PC-3 (cell line): ENCODE measurements around the gene CCL16. TPM values are rescaled to one million over a fixed set of nuclear protein-coding genes. Genes with fewer than 3 reads are reported as not detected.

Source experiments
- ATAC-seq: fragments of 200-7000 bp; cut with Tn5 transposase; 2 replicates; pipeline ENCODE4 v1.9.1; 2020; ENCODE audit warnings: mild to moderate bottlenecking, moderate library complexity
- Bru-seq: library from RNA; stranded (reverse); fragments of 400-500 nt; gene quantifications from one replicate; lab custom pipeline; 2021; lab: Mats Ljungman, UMichigan
- BruChase-seq, 2 experiments: library from RNA; stranded (reverse); fragments of 400-500 nt; gene quantifications; one replicate each; lab custom pipeline; 2021; lab: Mats Ljungman, UMichigan
- BruUV-seq: library from RNA; stranded (reverse); fragments of 400-500 nt; replicated peaks from 2 replicates; lab custom pipeline; 2021; lab: Mats Ljungman, UMichigan
- CTCF ChIA-PET: fragments of 300-600 bp; sonication (Branson Sonifier 250); formaldehyde crosslinking; loops from one replicate; lab custom pipeline; 2022; ENCODE audit warnings: antibody characterized with exemption; lab: Charles Lee
- POLR2A ChIA-PET: fragments of 300-600 bp; sonication (Branson Sonifier 250); formaldehyde crosslinking; loops from one replicate; lab custom pipeline; 2022; ENCODE audit warnings: antibody characterized with exemption; ENCODE audit not compliant: unreplicated experiment; lab: Charles Lee
- DNase-seq: peaks from one replicate; pipeline ENCODE4 v3.0.0-alpha.2; 2015
- H2AFZ ChIP-seq: fragments of 300-600 bp; sonication (generic); 2 replicates; pipeline ENCODE4 v1.6.0; 2016; ENCODE audit warnings: antibody characterized with exemption, low read length
- H3F3A ChIP-seq: fragments of 300-600 bp; sonication (generic); one replicate; pipeline ENCODE4 v1.6.0; 2017; ENCODE audit warnings: antibody characterized with exemption, low read length, control low read depth, mild to moderate bottlenecking; ENCODE audit not compliant: unreplicated experiment
- H3K27ac ChIP-seq: fragments of 300-600 bp; sonication (generic); 2 replicates; pipeline ENCODE4 v1.5.1; 2016; ENCODE audit warnings: mild to moderate bottlenecking, low read length
- H3K27me3 ChIP-seq: fragments of 300-600 bp; sonication (generic); 2 replicates; pipeline ENCODE4 v1.6.1; 2016; ENCODE audit warnings: low read length, mixed read lengths
- H3K36me3 ChIP-seq: fragments of 300-600 bp; sonication (generic); 2 replicates; pipeline ENCODE4 v1.6.1; 2016; ENCODE audit warnings: low read depth, mixed run types, low read length, mixed read lengths
- H3K4me1 ChIP-seq: fragments of 300-600 bp; sonication (generic); 2 replicates; pipeline ENCODE4 v1.5.1; 2016; ENCODE audit warnings: low read length; ENCODE audit not compliant: insufficient read depth
- H3K4me2 ChIP-seq: fragments of 300-600 bp; sonication (generic); 2 replicates; pipeline ENCODE4 v1.6.0; 2016; ENCODE audit warnings: low read length
- H3K4me3 ChIP-seq: fragments of 300-600 bp; sonication (generic); 2 replicates; pipeline ENCODE4 v1.5.1; 2016; ENCODE audit warnings: mild to moderate bottlenecking, low read length, mixed read lengths
- H3K79me2 ChIP-seq: fragments of 300-600 bp; sonication (generic); 2 replicates; pipeline ENCODE4 v1.6.1; 2017; ENCODE audit warnings: low read length, mixed read lengths
- H3K9ac ChIP-seq: fragments of 300-600 bp; sonication (generic); 2 replicates; pipeline ENCODE4 v1.6.0; 2016; ENCODE audit warnings: mild to moderate bottlenecking, low read length
- H3K9me2 ChIP-seq: fragments of 300-600 bp; sonication (generic); replicated peaks from 2 replicates; pipeline ENCODE4 v1.6.1; 2016; ENCODE audit warnings: mixed run types, low read length, mixed read lengths
- H3K9me3 ChIP-seq: fragments of 300-600 bp; sonication (generic); 2 replicates; pipeline ENCODE4 v1.6.1; 2016; ENCODE audit warnings: low read length, mixed read lengths
- H4K20me1 ChIP-seq: fragments of 300-600 bp; sonication (generic); 2 replicates; pipeline ENCODE4 v1.6.1; 2016; ENCODE audit warnings: low read length, mixed read lengths
- EZH2 ChIP-seq: fragments of 300-600 bp; sonication (generic); IDR thresholded peaks from one replicate; pipeline ENCODE4 v1.6.1; 2017; ENCODE audit warnings: antibody characterized with exemption, mild to moderate bottlenecking, low read length; ENCODE audit not compliant: unreplicated experiment
- EZH2phosphoT487 ChIP-seq: fragments of 300-600 bp; sonication (generic); IDR thresholded peaks from 2 replicates; pipeline ENCODE4 v1.6.1; 2018; ENCODE audit warnings: mild to moderate bottlenecking, antibody characterized with exemption, low read length, borderline replicate concordance
- intact Hi-C: fragments of 100-400 bp; cut with micrococcal nuclease; formaldehyde crosslinking; loops from 2 replicates; pipeline ENCODE4 v1.9.0; 2023
- long read RNA-seq: library from polyadenylated mRNA; unstranded; transcript quantifications from one replicate; pipeline ENCODE4 v2.0.0, GENCODE V29; 2021; ENCODE audit not compliant: unreplicated experiment
- total RNA-seq: library from RNA; depleted of rRNA; stranded (reverse); fragments of >200 nt; gene quantifications from 2 replicates; pipeline ENCODE4 v1.2.3, GENCODE V29; 2014; rRNA removed
- TF ChIP-seq, protein P1 (sequence below): fragments of 300-600 bp; sonication (generic); conservative IDR thresholded peaks from 2 replicates; pipeline ENCODE4 v1.5.1; 2017; ENCODE audit warnings: antibody characterized with exemption, low read depth, mild to moderate bottlenecking, low read length

Gene CCL16, protein sequence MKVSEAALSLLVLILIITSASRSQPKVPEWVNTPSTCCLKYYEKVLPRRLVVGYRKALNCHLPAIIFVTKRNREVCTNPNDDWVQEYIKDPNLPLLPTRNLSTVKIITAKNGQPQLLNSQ
- total RNA-seq: not detected in 2 replicates
- Bru-seq, nascent RNA: not detected
- not detected for BruChase-seq, experiment 1, labeled RNA remaining after a 6-hour chase
- not detected for BruChase-seq, experiment 2, labeled RNA remaining after a 2-hour chase
- long read RNA-seq: 0 reads

DNA sequence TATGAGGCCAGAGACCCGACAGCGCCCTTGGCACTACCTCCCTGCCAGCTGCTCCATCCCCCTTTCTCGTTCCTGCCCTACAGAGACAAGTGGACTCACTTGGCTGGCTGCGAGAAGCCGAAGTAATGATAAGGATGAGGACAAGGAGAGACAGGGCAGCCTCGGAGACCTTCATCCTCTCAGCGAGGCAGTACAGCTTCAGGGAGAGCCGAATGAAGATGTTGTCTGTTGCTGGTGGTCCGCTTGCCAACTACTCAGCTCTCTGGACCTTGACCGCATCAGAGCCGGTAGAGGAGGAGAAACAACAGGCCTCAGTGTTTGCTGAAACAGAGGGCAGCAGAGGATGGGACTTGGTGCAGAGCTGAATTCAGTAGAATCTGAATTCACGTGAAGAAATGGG, at the start of gene CCL16:
TSS of gene CCL16 (minus strand) at position 252 of the 400 bp plus-strand sequence. CDS start at position 175, 77 bp downstream.
- no peak within 1 kb of the TSS for H3K4me3 ChIP-seq
- POLR2A ChIA-PET: no interaction called here
- ATAC-seq: no peak
- no peaks in the 10 kb centered on the region for H3K9me2 ChIP-seq
- H4K20me1 ChIP-seq: no peaks in the 10 kb centered on the region
- no peak for DNase-seq
- CTCF ChIA-PET: no interaction called here
- H3K4me2 ChIP-seq: no peak within 1 kb of the TSS
- TF ChIP-seq EZH2phosphoT487 (no peak), EZH2 (no peak)
- TF ChIP-seq, protein P1, sequence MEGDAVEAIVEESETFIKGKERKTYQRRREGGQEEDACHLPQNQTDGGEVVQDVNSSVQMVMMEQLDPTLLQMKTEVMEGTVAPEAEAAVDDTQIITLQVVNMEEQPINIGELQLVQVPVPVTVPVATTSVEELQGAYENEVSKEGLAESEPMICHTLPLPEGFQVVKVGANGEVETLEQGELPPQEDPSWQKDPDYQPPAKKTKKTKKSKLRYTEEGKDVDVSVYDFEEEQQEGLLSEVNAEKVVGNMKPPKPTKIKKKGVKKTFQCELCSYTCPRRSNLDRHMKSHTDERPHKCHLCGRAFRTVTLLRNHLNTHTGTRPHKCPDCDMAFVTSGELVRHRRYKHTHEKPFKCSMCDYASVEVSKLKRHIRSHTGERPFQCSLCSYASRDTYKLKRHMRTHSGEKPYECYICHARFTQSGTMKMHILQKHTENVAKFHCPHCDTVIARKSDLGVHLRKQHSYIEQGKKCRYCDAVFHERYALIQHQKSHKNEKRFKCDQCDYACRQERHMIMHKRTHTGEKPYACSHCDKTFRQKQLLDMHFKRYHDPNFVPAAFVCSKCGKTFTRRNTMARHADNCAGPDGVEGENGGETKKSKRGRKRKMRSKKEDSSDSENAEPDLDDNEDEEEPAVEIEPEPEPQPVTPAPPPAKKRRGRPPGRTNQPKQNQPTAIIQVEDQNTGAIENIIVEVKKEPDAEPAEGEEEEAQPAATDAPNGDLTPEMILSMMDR: no peak
- no peaks in the 10 kb centered on the region; the same call in none of the 2 replicates for H3K27me3 ChIP-seq
- no peak within 1 kb of the TSS for H3K9ac ChIP-seq
- no peaks in the 10 kb centered on the region for H3K79me2 ChIP-seq
- no peaks in the 10 kb centered on the region for H3K4me1 ChIP-seq
- no peak within 1 kb of the TSS for H3K27ac ChIP-seq
- no TSS peak for BruUV-seq
- H3K9me3 ChIP-seq: no peaks in the 10 kb centered on the region
- H3F3A ChIP-seq: no peaks in the 10 kb centered on the region
- intact Hi-C loops: no loop called here
- no peak within 1 kb of the TSS for H2AFZ ChIP-seq
- H3K36me3 ChIP-seq: no peaks in the 10 kb centered on the region

DNA sequence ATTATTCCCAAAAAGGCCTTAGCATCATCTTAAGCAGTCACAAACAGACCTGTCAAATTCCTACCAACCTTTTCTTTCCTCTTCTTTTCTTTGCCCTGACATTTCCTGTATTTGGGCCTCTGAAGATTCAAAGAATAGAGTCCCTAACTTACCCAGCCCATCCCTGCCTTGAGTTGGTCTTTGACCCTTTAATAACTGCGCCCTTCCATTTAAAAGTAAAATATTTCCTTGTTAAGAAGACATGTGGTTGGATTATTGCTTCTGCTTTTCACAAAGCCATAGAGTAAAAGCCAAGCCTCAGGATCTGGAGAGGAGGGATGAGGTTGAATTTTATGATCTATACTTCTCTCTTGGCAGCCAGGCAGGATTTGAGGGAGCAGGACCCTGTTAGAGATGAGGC, 49.7 kb upstream of the CCL16 start:
- no peak for ATAC-seq
- Histone ChIP-seq H2AFZ (no peak overlapping the region), H3F3A (no peaks in the 10 kb centered on the region), H3K27me3 (peaks cover 29% of the 10 kb centered on the region), H4K20me1 (no peaks in the 10 kb centered on the region), H3K9ac (no peak overlapping the region), H3K79me2 (no peaks in the 10 kb centered on the region), H3K27ac (no peak overlapping the region), H3K9me2 (no peaks in the 10 kb centered on the region), H3K9me3 (no peaks in the 10 kb centered on the region), H3K4me3 (no peak overlapping the region), H3K36me3 (no peaks in the 10 kb centered on the region), H3K4me1 (no peaks in the 10 kb centered on the region), H3K4me2 (no peak overlapping the region)
- ChIA-PET POLR2A (no interaction called here), CTCF (no interaction called here)
- DNase-seq: no peak
- TF ChIP-seq EZH2: no peak
- TF ChIP-seq, protein P1: no peak
- TF ChIP-seq EZH2phosphoT487: no peak
- no TSS peak for BruUV-seq
- intact Hi-C loops: no loop called here

DNA sequence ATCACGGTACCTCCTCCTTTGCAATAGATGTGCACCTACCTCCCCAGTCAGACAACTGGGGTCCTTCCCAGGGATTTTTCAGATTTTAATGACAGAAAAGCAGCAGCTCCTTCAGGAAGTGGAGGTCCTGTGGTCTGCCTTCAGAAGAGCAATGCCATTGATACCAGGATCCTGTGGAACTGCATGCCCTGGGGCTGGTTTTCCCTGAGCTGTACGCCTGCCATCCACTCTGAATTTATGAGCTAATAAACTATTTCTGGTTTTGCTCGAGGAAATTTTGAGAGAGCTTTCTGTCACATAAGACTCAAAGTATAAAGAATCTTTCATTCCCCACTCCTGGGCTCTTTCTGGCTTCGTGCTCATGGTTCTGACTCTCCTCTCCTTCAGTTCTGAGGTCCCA, 46.5 kb upstream of the CCL16 start:
- no peaks in the 10 kb centered on the region for H3F3A ChIP-seq
- H3K9ac ChIP-seq: no peak overlapping the region
- no peaks in the 10 kb centered on the region for H3K9me2 ChIP-seq
- no peaks in the 10 kb centered on the region for H3K36me3 ChIP-seq
- no peaks in the 10 kb centered on the region for H3K79me2 ChIP-seq
- peaks cover 32% of the 10 kb centered on the region for H3K27me3 ChIP-seq
- POLR2A ChIA-PET: no interaction called here
- no peaks in the 10 kb centered on the region for H3K4me1 ChIP-seq
- no peak overlapping the region for H3K27ac ChIP-seq
- CTCF ChIA-PET: no interaction called here
- no peak overlapping the region for H3K4me3 ChIP-seq
- no peak overlapping the region for H3K4me2 ChIP-seq
- BruUV-seq: no TSS peak
- DNase-seq (no peak), ATAC-seq (no peak)
- TF ChIP-seq, protein P1: no peak
- TF ChIP-seq EZH2 (no peak), EZH2phosphoT487 (no peak)
- H4K20me1 ChIP-seq: no peaks in the 10 kb centered on the region
- no peak overlapping the region for H2AFZ ChIP-seq
- intact Hi-C loops: no loop called here
- no peaks in the 10 kb centered on the region for H3K9me3 ChIP-seq
